GM18526 (cell line): ENCODE data around the gene CFAP74.

Source experiments
- POLR2A ChIP-seq: IDR thresholded peaks from 3 replicates; pipeline ENCODE4 v1.6.1; 2011; ENCODE audit not compliant: insufficient read length; ENCODE audit errors: extremely low read depth

CFAP74 gene

DNA sequence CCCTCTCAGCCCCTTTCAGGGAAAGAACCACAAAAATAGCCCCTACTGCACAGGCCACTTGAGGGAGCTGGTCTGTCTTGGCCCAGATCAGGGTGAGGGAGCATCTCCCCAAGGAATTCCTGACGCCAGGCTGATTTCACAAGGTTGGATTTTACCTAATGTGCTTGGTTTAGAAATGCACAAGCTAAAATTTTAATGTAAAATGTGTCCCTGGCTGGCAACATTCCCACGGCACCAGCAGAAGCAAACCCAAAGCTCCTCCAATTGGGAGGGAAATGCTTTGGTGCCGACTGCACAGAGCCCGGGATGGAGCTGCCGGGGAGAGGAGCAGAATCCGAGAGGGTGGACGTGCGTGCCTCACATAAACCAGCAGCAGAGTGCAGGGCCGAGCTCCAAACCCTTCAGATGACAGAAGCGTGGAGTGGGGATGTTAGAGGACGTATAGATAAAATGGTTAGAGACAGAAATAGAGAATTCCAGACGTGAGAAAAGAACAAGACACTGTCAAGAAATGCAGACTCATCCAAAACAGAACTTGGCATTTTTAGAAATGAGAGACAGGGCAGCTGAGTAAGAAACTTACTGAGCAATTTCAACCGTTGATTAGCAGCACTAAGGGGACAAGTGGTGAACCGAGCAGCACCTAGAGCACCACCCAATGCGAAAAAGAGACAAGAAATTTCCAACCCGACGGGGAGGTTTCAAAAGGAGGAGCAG lies 42.9 kb downstream of the CFAP74 start:
- TF ChIP-seq POLR2A: no peak

DNA sequence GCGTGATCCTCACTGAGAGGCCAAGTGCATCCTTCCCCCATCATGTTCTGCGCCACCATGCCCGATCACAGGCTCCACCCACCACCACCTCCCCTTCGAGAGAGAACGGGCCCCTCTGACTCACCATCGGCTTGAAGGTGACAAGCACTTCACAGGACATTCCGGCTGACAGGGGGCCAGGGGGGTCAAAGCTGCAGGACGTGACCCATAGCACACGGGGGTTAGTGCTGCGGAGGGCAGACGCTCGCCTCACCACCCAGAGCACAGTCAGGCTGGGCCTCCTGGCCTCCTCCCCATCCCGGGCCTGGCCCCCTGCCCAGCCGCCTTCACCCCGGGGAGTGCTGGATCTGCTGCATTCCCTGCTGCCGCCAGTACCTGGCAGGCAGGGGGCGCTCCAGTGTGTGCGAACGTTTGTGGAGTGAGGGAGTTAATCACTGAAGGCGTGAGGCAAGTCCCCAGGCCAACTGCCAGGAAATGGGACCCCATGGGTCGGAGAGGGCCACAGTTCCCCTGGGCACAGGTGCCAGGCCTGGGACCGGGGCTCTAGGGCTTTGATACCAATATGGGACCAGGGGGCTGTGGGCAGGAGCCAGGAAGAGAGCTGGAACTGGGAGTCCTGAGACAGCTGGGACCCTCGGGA lies 43.6 kb downstream of the CFAP74 start:
- TF ChIP-seq POLR2A: no peak

DNA sequence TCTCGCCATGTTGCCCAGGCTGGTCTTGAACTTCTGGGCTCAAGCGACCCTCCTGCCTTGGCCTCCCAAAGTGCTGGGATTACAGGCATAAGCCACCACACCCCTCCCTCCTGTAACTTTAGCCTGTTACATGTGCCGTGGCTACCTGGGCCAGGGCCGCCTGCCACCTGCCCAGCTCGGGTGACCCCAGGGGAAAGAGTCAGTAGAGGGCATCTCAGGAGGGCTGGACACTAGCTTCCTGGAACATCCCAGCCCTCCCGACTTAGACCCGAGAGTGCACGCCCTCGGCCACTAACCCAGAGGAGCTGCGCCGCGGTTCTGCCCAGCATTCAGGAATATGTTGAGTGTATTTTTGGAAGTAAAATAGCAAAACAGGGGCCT lies 44.1 kb downstream of the CFAP74 start:
- TF ChIP-seq POLR2A: no peak

- no peak for TF ChIP-seq POLR2A
Observed at GRCh38 chr1:1958071-1958541, 45.5 kb downstream of the CFAP74 start.

- no peak for TF ChIP-seq POLR2A
Observed at GRCh38 chr1:1957533-1957961, 46.0 kb downstream of the CFAP74 start.

DNA sequence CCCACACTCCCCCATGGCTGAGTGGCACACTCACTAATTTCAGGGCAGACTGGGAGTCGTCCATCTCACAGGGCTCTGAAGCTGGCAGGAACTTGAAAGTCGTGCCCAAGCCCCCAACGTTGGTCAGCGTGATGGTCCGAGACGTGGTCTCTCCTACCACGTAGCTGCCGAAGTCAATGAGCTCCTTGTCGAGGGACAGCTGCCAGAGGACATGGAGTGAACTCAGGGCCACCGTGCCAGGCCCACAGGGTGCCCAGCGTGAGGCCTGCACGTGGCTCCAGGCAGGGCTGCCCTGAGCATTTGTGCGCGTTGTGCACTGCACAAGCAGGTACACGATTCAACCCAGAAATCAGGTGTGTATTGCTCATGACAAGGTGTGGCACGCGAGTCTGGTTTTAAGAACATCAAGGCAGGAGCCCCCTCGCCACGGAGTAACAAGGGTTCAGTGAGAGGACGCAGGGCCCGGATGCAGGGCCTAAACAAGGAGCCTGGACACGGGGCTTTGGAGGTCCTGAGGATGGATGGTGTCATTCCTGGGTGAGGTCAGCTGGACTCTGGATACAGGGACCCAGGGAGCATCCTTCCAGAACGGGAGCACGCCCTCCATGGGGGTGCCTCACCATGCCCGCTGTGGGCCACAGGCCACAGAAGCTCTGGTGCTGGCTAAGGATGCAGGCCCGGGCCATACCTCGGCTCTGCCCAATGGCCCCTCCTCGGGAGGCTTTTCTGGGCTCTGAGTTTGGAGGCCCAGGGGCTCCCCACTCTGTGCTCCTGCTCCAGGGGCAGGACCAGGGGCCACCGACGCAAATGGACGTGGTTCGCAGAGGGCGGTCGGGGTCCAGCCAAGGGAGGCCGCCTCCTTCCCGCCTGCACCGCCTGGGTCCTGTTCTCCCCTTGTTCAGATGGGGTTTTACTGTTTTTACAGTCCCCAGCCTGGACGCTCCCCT lies 46.7 kb downstream of the CFAP74 start:
- TF ChIP-seq POLR2A: no peak

- TF ChIP-seq POLR2A: no peak
Observed at GRCh38 chr1:1956101-1956500, 47.5 kb downstream of the CFAP74 start.

DNA sequence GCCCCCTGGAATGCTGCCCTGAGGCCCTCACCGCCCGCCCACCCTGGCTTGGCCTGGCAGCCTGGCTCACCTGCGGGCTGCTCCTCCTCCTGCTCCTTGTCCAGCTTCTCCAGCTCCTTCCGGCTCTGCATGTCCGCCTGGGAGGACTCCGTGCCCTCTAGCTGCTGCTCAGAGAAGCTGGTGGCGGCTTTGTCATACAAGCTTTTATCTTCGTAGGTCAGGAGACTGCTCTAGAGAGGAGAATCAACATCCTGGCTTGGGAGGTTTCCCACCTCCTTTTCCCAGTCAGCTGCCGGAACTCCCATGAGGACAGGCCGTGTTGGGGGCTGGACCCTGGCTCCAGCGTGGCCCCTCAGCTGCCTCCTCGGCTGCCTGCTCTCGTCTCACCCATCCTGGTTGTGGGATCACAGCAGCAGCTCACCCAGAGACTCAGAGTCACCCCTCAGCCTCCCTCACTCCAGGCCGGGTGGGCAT lies 47.9 kb downstream of the CFAP74 start:
- no peak for TF ChIP-seq POLR2A

DNA sequence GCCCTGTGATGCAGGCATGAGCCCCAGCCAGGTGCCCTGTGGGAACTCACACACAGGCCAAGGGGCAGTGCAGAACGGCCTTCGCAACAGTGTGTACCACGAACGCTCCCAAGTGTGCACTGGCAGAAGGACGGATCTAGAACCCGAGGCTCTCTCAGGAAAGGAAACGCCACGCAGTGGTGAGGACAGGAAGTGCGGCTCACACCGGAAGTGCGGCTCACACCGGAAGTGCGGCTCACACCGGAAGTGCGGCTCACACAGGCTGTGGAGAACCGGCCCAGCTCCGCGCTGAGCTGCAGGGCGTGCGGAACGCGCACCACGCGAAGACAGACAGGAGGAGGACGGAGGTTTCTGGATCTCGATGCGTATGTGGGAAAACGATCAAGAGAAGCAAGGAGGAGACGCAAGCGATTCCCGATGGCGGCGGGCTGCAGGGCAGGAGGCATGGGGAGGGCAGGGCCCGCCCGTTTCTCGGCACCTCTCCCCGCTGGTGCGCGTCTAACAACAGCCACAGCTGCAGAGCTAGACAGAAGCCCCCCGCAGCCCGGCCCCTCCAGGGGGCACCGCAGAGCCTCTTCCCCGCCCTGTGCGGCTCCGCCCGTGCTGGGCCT lies 48.6 kb downstream of the CFAP74 start:
- no peak for TF ChIP-seq POLR2A

- TF ChIP-seq POLR2A: no peak
Observed at GRCh38 chr1:1954015-1954414, 49.6 kb downstream of the CFAP74 start.

DNA sequence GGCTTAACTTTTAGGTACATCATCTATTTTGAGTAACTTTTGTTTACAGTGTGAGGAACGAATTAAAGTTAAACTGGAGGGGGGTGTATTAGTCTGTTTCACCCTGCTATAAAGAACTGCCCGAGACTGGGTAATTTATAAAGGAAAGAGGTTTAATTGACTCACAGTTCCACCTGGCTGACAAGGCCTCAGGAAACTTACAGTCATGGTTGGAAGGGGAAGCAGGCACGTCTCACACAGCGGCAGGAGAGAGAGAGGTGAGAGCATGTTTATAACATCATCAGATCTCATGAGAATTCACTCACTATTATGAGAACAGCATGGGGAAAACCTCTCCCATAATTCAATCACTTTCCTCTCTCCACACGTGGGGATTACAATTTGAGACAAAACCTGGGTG lies 52.6 kb downstream of the CFAP74 start:
- TF ChIP-seq POLR2A: no peak

DNA sequence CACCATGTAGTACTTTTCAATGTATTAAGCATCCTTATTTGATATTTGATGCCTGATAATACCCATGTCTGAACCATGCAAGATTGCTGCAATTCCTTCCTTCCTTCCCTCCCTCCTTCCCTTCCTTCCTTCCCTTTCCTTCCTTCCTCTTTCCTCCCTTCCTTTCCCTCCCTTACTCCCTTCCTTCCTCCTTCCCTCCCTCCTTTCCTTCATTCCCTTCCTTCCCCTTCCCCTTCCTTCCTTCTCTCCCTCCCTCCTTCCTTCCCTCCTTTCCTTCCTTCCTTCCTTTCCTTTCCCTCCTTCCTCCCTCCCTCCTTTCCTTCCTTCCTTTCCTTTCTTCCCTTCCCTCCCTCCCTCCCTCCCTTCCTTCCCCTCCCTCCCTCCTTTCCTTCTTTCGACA lies 54.8 kb downstream of the CFAP74 start:
- no peak for TF ChIP-seq POLR2A

GRCh38 chr1:1947493-1947892 lies 56.1 kb downstream of the CFAP74 start:
- TF ChIP-seq POLR2A: no peak

GRCh38 chr1:1946540-1946939 lies 57.0 kb downstream of the CFAP74 start:
- TF ChIP-seq POLR2A: no peak

DNA sequence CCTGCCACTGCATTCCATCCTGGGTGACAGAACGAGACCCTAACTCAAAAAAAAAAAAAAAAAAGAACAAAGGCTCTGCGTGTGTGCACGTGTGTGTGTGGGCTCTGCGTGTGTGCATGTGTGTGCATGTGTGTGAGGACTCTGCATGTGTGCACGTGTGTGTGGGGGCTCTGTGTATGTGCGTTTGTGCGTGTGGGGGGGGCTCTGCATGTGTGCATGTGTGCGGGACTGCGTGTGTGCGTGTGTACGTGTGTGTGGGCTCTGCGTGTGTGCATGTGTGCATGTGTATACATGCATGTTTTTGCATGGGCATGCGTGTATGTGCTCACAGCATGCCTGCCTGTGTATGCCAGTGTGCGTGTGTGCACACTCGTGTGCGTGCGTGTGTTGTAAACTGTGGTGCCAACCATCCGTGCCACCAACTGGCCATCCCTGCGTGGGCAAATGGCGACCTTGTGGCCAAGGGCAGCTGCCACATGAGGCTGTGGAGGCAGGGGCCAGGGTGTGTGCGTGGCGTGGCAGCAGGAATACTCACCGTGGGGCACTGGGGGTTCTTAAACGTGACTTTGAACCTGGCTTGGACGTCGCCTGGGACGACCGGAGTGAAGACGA lies 57.7 kb downstream of the CFAP74 start:
- TF ChIP-seq POLR2A: no peak

GRCh38 chr1:1943834-1944570 lies 59.6 kb downstream of the CFAP74 start:
- TF ChIP-seq POLR2A: no peak
